ENCODE measurements around the gene REXO5.

DNA sequence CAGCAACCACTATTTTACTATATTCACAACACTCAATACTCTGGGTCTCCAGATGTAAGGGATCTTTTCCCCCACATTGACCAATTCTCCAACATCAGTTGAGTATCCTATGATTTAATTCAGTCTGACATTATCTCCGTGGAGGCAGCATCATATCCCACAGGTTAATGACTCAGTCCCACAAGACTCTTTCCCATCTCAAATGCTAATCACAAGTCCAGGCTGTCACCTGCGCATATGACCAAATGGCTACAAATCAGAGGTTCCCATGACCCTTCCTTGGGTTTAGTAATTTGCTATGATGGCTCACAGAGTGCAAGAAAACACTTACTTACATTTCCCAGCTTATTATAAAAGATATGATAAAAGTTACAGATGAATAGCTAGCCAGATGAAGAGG is 23.9 kb upstream of the REXO5 start:
- TF ChIP-seq POLR2AphosphoS5 (IDR thresholded peaks at IDR 0.05) (no peak), POLR2A (IDR thresholded peaks at IDR 0.05) (no peak)
- TF ChIP-seq, protein P1, sequence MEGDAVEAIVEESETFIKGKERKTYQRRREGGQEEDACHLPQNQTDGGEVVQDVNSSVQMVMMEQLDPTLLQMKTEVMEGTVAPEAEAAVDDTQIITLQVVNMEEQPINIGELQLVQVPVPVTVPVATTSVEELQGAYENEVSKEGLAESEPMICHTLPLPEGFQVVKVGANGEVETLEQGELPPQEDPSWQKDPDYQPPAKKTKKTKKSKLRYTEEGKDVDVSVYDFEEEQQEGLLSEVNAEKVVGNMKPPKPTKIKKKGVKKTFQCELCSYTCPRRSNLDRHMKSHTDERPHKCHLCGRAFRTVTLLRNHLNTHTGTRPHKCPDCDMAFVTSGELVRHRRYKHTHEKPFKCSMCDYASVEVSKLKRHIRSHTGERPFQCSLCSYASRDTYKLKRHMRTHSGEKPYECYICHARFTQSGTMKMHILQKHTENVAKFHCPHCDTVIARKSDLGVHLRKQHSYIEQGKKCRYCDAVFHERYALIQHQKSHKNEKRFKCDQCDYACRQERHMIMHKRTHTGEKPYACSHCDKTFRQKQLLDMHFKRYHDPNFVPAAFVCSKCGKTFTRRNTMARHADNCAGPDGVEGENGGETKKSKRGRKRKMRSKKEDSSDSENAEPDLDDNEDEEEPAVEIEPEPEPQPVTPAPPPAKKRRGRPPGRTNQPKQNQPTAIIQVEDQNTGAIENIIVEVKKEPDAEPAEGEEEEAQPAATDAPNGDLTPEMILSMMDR (IDR thresholded peaks at IDR 0.05), result no peak
